Kidney (tissue), 14 donors: ENCODE data around the gene QPRT. TPM values are rescaled to one million over a fixed set of nuclear protein-coding genes. Genes with fewer than 3 reads are reported as not detected.
"Not testable (repeated sequence)": the region's sequence is repeated elsewhere in the genome, so short reads cannot be mapped to it uniquely, and the experiment has no call there.

Source experiments
- DNase-seq, 5 donors: peaks; one replicate each; pipeline ENCODE4 v3.0.0-alpha.2; 2013 to 2020
- FAIRE-seq: peaks from 2 replicates; lab custom pipeline; 2012; peaks lifted over from hg19 to GRCh38; lab: Jason Lieb, UNC
- H3K27ac ChIP-seq, 2 donors: one replicate each; pipeline ENCODE4 v1.7.0; 2013; ENCODE audit warnings: low read depth in 2 of 2, low read length in 2 of 2, inconsistent platforms in 1 of 2
- H3K27me3 ChIP-seq: one replicate; pipeline ENCODE4 v1.7.1; 2013; ENCODE audit warnings: low read length, inconsistent platforms; ENCODE audit not compliant: control insufficient read depth, insufficient read depth
- H3K36me3 ChIP-seq, 3 donors: one replicate each; pipeline versions ENCODE4 v1.7.0 to v1.7.1; 2013; ENCODE audit warnings: low read length in 3 of 3, control low read depth in 1 of 3, inconsistent platforms in 1 of 3; ENCODE audit not compliant: insufficient read depth in 3 of 3, control insufficient read depth in 2 of 3
- H3K4me1 ChIP-seq, 3 donors: one replicate each; pipeline versions ENCODE4 v1.7.0 to v1.7.1; 2013; ENCODE audit warnings: low read length in 3 of 3, inconsistent platforms in 1 of 3, low read depth in 1 of 3; ENCODE audit not compliant: control insufficient read depth in 2 of 3, insufficient read depth in 2 of 3
- H3K4me3 ChIP-seq, 3 donors: one replicate each; pipeline versions ENCODE4 v1.7.0 to v1.8.1; 2013; ENCODE audit warnings: low read length in 3 of 3, control low read depth in 1 of 3, inconsistent platforms in 1 of 3
- H3K9ac ChIP-seq, 3 donors: one replicate each; pipeline versions ENCODE4 v1.7.0 to v1.7.1; 2013; ENCODE audit warnings: low read length in 3 of 3, control low read depth in 1 of 3, inconsistent platforms in 1 of 3
- H3K9me3 ChIP-seq, 3 donors: one replicate each; pipeline versions ENCODE4 v1.7.0 to v1.7.1; 2013; ENCODE audit warnings: low read length in 3 of 3, control low read depth in 1 of 3, inconsistent platforms in 1 of 3; ENCODE audit not compliant: control insufficient read depth in 2 of 3, insufficient read depth in 1 of 3
- intact Hi-C: fragments of 100-400 bp; cut with DNase I; formaldehyde crosslinking; loops from one replicate; pipeline ENCODE4 v1.11.1; 2022
- polyA plus RNA-seq: library from polyadenylated mRNA; stranded (reverse); fragments of 350-450 nt; fragmentation: Illumina TruSeq; extraction: RNeasy Lipid Tissue Mini Kit (QIAGEN cat#74804); gene quantifications from one replicate; pipeline ENCODE4 v1.2.3, GENCODE V29; 2014; ENCODE audit warnings: low read depth, low replicate concordance; ENCODE audit not compliant: insufficient read depth
- total RNA-seq: library from RNA; stranded (reverse); fragmentation: NEBNext Ultra II Directional; extraction: Animal tissue kit (Norgen Biotek cat#: 25700); gene quantifications from one replicate; pipeline ENCODE4 v1.2.1, GENCODE V29; 2021
- TF ChIP-seq, protein P1 (sequence below): IDR thresholded peaks from 3 replicates; pipeline ENCODE4 v1.5.1; 2012; ENCODE audit warnings: mild to moderate bottlenecking, moderate library complexity, borderline replicate concordance; ENCODE audit not compliant: insufficient read depth; ENCODE audit errors: extremely low read depth
- donor health status: control.
- donor health status: control.
- donor health status: control.
- donor health status: control.
- donor health status: control.
- donor health status: DM: yes; HTN: yes; CAD: no.
- donor health status: Normal renal cell carcinoma (clear cell type).

QPRT gene
- total and polyA plus RNA-seq, 2 donors from 2014 or later = 13.9 to 168 TPM

DNA sequence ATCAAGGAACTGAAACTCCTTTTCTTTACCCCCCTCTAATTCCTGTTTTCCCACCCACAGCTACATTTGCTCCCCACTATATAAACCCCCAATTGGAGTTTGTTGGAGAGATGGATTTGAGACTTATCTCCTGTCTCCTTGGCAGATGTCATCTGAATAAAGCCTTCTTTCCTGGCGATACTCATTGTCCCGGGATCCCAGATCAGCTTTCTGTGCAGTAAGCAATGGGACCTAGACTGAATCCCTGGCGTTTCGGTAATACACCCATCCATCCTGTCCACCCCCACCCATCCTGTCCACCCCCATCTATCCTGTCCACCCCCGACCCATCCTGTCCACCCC lies 22.2 kb downstream of the QPRT start:
- DNase-seq (no peak), FAIRE-seq (no peak)
- Histone ChIP-seq H3K4me1 (peaks cover 0 to 2% (median 0%) of the 10 kb centered on the region in 3 donors), H3K36me3 (peaks cover 0 to 2% (median 0%) of the 10 kb centered on the region in 3 donors), H3K27ac (no peak overlapping the region), H3K9me3 (no peaks in the 10 kb centered on the region), H3K4me3 (no peak overlapping the region), H3K27me3 (no peaks in the 10 kb centered on the region), H3K9ac (no peak overlapping the region)
- TF ChIP-seq, protein P1, sequence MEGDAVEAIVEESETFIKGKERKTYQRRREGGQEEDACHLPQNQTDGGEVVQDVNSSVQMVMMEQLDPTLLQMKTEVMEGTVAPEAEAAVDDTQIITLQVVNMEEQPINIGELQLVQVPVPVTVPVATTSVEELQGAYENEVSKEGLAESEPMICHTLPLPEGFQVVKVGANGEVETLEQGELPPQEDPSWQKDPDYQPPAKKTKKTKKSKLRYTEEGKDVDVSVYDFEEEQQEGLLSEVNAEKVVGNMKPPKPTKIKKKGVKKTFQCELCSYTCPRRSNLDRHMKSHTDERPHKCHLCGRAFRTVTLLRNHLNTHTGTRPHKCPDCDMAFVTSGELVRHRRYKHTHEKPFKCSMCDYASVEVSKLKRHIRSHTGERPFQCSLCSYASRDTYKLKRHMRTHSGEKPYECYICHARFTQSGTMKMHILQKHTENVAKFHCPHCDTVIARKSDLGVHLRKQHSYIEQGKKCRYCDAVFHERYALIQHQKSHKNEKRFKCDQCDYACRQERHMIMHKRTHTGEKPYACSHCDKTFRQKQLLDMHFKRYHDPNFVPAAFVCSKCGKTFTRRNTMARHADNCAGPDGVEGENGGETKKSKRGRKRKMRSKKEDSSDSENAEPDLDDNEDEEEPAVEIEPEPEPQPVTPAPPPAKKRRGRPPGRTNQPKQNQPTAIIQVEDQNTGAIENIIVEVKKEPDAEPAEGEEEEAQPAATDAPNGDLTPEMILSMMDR = no peak
- intact Hi-C loops = no loop called here

DNA sequence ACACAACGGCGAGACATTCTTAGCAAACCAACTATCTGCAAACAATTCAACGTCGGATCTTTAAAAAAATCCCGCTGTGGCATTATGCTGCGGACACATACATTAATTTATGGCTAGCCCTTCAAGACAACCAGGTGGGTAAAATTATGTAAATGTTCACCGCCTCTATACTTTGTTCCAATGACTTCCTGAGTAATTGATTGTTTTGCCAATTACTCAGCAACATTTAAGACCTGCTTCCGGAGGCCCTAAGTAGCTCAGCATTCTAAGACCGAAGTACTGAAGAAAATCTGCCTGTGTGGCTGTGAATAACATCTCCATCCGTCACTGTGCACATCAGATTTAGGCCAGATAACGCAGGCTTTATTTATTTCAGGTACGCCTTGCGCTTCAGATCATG lies 23.3 kb downstream of the QPRT start:
- intact Hi-C loops = no loop called here
- H3K36me3 ChIP-seq = peaks cover 0 to 2% (median 0%) of the 10 kb centered on the region in 3 donors
- H3K4me1 ChIP-seq = peaks cover 0 to 2% (median 0%) of the 10 kb centered on the region in 3 donors
- H3K27me3 ChIP-seq = no peaks in the 10 kb centered on the region
- peak in 2 of 5 donors; percentile 48 to 68 for DNase-seq
- TF ChIP-seq, protein P1 = no peak
- no peak overlapping the region for H3K27ac ChIP-seq
- no peak overlapping the region for H3K9ac ChIP-seq
- H3K9me3 ChIP-seq = no peaks in the 10 kb centered on the region
- H3K4me3 ChIP-seq = no peak overlapping the region
- no peak for FAIRE-seq

DNA sequence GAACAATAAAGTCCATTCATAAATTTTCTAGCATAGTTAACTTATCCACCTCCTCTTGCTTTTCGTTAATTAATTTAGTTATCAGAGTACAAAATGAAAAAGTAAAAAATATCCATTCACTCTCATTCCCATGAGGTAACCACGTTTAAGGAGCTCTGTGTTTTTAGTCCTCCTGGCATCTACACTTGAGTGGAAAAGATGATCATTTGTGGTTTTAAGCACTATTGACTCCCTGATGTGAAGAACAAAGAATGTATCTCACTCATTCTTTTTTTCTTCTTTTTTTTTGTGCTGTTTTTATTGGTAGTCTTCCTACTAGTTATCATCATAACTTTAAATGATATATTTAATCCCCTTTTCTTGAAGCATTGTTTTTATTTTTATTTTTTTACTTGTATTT lies 26.1 kb downstream of the QPRT start:
- no peak overlapping the region for H3K9ac ChIP-seq
- no peak for FAIRE-seq

DNA sequence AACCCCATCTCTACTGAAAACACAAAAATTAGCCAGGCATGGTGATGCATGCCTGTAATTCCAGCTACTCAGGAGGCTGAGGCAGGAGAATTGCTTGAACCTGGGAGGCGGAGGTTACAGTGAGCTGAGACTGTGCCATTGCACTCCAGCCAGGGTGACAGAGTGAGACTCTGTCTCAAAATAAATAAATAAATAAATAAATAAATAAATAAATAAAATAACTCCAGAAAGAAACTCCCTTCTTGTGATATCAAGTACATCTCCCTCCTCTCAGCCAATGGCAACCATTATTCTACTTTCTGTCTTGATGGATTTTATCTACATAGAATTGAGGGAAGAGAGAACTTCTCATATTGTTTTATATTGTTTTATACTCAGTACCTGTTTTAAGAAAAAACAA lies 28.2 kb downstream of the QPRT start:
- H3K4me3 ChIP-seq, H3K9me3 ChIP-seq, DNase-seq, H3K9ac ChIP-seq, intact Hi-C loops, FAIRE-seq, H3K27me3 ChIP-seq, H3K27ac ChIP-seq, H3K36me3 ChIP-seq: not testable (repeated sequence)
- peaks cover 0 to 11% (median 0%) of the 10 kb centered on the region in 3 donors for H3K4me1 ChIP-seq

More for the DNA sequence above, 26.1 kb downstream of the QPRT start:
- TF ChIP-seq, protein P1 = no peak
- no peak overlapping the region for H3K4me3 ChIP-seq
- H3K4me1 ChIP-seq = peaks cover 0 to 5% (median 2%) of the 10 kb centered on the region in 3 donors
- H3K27me3 ChIP-seq = no peaks in the 10 kb centered on the region
- DNase-seq = no peak
- H3K36me3 ChIP-seq = no peaks in the 10 kb centered on the region
- H3K27ac ChIP-seq = no peak overlapping the region
- intact Hi-C loops = no loop called here
- H3K9me3 ChIP-seq = no peaks in the 10 kb centered on the region
